ENCODE measurements around the gene SERGEF.

Gene SERGEF

DNA sequence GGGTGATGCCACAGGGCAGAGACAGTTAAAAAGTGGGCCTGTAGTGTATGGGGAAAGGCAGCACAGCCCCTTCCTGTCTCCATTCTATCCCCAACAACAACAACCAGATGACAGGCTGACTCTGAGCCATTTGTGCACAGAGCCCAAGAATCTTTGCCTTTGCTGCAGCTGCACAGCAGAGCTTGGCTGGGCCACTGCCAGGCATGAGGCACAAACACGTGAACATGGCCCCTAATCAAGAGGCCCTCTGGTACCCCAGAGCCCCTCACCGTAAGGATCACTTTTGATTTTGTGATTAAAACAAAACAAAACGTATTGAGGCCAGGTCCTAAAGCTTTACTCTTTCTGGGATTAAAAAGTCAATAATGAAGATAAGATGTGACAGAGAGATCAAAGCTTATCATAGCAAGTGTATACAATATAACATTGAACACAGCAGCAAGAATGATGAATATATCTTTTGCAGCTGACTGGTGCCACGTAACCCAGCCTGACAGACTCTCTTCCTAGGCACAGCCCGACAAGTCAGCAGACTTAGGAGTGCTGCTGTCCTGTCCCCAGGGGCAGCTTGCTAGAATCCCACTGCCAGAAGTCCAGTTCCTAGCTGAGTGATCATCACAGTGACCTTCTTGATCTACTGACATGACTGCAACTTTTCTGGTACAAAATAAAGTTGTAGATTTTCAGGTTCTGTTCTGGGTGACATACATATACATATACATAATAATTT lies 117.8 kb downstream of the SERGEF start:
- in situ Hi-C loops (cut with MboI; ENCODE audit: low pct_unique_long_range_greater_than_20kb, low sequenced_read_pairs, unreplicated experiment), result no loop called here
- TF ChIP-seq, protein P1, sequence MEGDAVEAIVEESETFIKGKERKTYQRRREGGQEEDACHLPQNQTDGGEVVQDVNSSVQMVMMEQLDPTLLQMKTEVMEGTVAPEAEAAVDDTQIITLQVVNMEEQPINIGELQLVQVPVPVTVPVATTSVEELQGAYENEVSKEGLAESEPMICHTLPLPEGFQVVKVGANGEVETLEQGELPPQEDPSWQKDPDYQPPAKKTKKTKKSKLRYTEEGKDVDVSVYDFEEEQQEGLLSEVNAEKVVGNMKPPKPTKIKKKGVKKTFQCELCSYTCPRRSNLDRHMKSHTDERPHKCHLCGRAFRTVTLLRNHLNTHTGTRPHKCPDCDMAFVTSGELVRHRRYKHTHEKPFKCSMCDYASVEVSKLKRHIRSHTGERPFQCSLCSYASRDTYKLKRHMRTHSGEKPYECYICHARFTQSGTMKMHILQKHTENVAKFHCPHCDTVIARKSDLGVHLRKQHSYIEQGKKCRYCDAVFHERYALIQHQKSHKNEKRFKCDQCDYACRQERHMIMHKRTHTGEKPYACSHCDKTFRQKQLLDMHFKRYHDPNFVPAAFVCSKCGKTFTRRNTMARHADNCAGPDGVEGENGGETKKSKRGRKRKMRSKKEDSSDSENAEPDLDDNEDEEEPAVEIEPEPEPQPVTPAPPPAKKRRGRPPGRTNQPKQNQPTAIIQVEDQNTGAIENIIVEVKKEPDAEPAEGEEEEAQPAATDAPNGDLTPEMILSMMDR (IDR thresholded peaks at IDR 0.05; ENCODE audit: extremely low read depth, insufficient read depth, missing control alignments), result no peak
- DNase-seq (ENCODE audit: low spot score), result no peak

DNA sequence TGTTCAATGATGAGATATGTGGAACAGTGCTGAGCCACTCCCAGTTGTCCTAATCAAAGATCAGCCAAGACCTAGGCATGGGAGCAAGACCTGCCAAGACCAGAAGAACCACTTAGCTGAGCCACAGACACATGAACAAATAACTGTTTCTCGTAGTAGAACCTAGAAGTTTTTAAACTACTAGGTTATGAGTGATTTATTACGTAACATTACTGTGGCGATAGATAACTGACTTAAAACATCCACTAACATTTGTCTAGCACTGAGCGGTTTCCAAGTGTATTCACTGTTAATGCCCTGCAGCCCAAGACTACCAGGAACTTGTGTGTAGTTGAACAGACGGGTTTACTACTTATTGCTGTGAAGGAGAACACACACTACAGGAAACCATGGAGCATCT lies 120.4 kb downstream of the SERGEF start:
- in situ Hi-C loops (cut with MboI; ENCODE audit: low pct_unique_long_range_greater_than_20kb, low sequenced_read_pairs, unreplicated experiment), result no loop called here

DNA sequence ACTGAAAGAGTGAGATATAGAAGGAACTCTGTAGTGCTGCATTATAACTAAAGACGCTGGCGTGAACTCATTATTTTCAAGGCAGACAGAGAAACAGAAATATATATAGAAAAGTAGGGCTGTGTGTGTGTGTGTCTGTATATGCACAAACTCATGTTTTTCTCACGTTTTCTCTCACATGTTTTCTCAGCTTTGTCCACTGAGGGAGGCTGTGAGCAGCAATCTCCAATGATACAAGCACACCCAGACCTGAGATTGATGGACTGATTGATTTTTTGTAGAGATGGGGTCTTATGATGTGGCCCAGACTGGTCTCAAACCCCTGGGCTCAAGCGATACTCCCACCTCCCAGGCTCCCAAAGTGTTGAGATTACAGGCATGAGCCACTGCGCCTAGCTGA lies 122.5 kb downstream of the SERGEF start:
- TF ChIP-seq, protein P1 (IDR thresholded peaks at IDR 0.05; ENCODE audit: extremely low read depth, insufficient read depth, missing control alignments), result no peak
- no peak for DNase-seq (ENCODE audit: low spot score)
- in situ Hi-C loops (cut with MboI; ENCODE audit: low pct_unique_long_range_greater_than_20kb, low sequenced_read_pairs, unreplicated experiment), result no loop called here

More for the DNA sequence above, 120.4 kb downstream of the SERGEF start:
- TF ChIP-seq, protein P1 (IDR thresholded peaks at IDR 0.05; ENCODE audit: extremely low read depth, insufficient read depth, missing control alignments), result no peak
- no peak for DNase-seq (ENCODE audit: low spot score)

DNA sequence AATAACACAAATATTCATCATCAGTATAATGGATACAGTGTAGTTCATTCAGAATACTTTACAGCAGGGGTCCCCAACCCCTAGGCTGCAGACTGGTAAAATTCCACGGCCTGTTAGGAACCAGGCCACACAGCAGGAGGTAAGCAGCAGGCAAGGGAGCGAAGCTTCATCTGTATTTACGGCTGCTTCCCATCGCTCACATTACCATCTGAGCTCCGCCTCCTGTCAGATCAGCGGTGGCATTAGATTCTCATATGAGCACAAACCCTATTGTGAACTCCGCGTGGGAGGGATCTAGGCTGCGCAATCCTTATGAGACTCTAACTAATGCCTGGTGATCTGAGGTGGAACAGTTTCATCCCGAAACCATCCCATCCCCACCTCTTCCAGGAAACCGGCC lies 125.1 kb downstream of the SERGEF start:
- in situ Hi-C loops (cut with MboI; ENCODE audit: low pct_unique_long_range_greater_than_20kb, low sequenced_read_pairs, unreplicated experiment), result no loop called here
- TF ChIP-seq, protein P1 (IDR thresholded peaks at IDR 0.05; ENCODE audit: extremely low read depth, insufficient read depth, missing control alignments), result no peak
- DNase-seq (ENCODE audit: low spot score), result no peak

DNA sequence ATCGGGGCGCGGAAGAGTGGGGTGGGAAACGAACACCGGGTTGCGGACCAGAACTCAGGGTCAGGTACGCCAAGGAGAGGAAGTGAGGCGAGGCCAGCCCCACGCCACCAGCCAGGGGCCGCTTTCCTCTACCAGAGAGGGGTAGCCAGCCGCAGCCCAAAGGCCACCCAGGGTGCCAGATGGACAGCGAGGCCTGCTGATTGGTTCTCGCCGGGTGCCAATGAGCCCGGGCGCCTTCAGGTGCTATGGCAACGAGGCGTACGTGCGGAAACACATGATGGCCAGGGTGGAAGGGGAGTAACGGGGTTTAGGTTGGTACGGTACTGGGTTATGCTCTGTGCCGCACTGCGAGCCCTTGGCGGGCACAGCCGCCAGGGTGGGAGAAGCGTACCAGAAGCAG lies 128.9 kb downstream of the SERGEF start:
- DNase-seq (ENCODE audit: low spot score), result no peak
- TF ChIP-seq, protein P1 (IDR thresholded peaks at IDR 0.05; ENCODE audit: extremely low read depth, insufficient read depth, missing control alignments), result no peak
- in situ Hi-C loops (cut with MboI; ENCODE audit: low pct_unique_long_range_greater_than_20kb, low sequenced_read_pairs, unreplicated experiment), result no loop called here

DNA sequence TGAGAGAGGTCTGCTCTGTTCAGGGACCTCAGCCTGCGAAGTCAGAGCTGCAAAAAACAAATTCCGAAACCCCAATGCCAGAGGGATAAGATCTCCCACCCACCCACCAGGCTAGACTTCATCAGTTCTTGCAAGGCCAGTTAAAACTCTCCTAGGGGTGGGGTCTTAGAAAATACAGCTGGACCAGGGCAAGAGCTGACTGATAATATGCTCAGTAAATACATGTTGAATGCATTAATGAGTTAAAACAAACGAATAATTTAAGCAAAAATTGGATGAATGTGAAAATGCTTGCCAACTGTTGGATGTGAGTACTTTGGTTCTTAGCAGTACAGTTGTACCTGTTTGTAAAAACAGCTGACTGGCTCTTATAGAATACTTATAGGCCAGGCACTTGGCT lies 129.8 kb downstream of the SERGEF start:
- TF ChIP-seq, protein P1 (IDR thresholded peaks at IDR 0.05; ENCODE audit: extremely low read depth, insufficient read depth, missing control alignments), result no peak
- in situ Hi-C loops (cut with MboI; ENCODE audit: low pct_unique_long_range_greater_than_20kb, low sequenced_read_pairs, unreplicated experiment), result no loop called here
- no peak for DNase-seq (ENCODE audit: low spot score)
